Fibroblast of skin of left biceps (primary cell): ENCODE measurements around the gene CLEC3B.
"Not testable (repeated sequence)": the region's sequence is repeated elsewhere in the genome, so short reads cannot be mapped to it uniquely, and the experiment has no call there.

ENCODE experiments used
- DNase-seq, 2 experiments: peaks; one replicate each; pipeline ENCODE4 v3.0.0-alpha.2; 2013; ENCODE audit warnings: low read depth in 2 of 2

The CLEC3B gene, protein sequence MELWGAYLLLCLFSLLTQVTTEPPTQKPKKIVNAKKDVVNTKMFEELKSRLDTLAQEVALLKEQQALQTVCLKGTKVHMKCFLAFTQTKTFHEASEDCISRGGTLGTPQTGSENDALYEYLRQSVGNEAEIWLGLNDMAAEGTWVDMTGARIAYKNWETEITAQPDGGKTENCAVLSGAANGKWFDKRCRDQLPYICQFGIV

DNA sequence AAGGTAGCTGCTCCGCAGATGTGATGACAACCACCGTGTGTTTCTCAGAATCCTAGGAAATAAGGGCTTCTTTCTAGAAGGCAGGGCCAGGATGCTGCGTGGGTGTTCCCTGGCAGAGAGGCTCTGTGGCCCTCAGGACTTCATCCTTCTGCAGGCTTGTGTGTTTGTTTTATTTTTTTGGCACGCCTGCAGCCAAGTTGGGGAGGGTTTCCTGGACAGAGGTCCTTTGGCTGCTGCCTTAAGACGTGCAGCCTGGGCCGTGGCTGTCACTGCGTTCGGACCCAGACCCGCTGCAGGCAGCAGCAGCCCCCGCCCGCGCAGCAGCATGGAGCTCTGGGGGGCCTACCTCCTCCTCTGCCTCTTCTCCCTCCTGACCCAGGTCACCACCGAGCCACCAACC, at the start of gene CLEC3B:
Gene CLEC3B, plus strand, starts transcription at position 266 of the 400 bp plus-strand sequence. Its CDS starts 60 bp downstream, at position 326.
- DNase-seq, result no peak

DNA sequence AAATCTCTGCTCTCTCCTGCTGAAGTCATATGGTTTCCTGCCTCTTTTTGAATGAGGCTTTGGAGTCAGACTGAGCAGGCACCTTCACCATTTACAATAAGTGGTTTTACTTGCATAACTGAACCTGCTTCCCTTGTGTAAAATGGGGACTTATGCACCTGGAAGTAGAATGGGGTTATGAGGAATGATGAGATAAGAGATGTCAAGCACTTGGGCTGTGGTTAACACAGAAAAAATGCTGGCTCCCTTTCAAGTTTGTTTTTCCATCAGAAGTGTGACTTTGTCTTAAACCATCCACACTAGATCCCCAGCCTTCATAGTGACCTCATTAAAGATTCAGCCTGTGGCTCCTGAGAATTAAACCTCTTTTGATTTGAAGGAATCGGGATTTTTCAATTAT, 44.9 kb upstream of the CLEC3B start:
- DNase-seq, result no peak

GRCh38 chr3:44981751-44982150, 44.4 kb upstream of the CLEC3B start:
- no peak for DNase-seq

DNA sequence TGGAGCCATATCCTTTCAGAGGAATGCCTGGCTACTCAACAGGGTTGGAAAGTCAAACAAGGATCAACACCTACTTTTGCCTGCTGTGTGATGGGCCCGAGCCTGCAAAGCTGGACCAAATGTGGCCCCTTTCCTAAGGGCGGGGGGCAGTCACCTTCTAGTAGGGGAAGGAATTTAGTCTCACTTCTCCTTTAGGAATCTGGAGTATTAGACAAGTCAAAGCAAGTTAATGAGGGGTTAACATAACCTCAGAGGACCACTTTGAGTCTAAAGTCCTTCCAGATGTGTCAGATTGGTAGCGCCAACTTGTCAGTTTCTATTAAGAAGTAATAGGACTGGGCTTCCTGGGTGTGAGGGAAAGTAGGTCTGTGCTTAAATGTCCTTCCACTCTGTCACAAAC, 43.3 kb upstream of the CLEC3B start:
- DNase-seq, result no peak

GRCh38 chr3:44983484-44983941, 42.6 kb upstream of the CLEC3B start:
- DNase-seq, result no peak

DNA sequence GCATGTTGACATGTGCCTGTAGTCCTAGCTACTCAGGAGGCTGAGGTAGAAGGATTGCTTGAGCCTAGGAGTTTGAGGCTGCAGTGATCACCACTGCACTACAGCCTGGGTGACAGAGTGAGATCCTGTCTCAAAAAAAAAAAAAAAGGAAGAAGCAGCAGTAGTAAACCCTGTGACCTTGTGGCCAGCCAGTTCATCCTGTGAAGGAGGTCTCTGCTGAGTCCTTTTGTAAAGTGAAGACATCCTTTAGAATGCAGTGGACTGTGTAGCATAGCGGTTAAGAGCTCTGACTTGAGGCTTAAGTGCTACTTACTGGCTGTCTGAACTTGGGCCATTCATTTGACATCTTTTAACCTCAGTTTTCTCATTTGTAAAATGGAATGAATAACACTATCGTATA, 41.8 kb upstream of the CLEC3B start:
- DNase-seq, result no peak

DNA sequence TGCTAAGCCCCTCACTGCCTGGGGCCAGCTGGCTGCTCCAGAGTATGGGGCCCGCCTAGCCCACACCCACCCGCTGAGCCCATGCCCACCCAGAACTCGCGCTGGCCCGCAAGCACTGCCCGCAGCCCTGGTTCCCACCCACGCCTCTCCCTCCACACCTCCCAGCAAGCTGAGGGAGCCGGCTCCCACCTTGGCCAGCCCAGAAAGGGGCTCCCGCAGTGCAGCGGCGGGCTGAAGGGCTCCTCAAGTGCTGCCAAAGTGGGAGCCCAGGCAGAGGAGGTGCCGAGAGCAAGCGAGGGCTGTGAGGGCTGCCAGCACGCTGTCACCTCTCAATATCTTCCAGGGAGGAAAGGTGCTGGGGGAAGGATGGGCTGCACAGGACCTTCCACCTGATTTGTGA, 39.8 kb upstream of the CLEC3B start:
- not testable (repeated sequence) for DNase-seq

DNA sequence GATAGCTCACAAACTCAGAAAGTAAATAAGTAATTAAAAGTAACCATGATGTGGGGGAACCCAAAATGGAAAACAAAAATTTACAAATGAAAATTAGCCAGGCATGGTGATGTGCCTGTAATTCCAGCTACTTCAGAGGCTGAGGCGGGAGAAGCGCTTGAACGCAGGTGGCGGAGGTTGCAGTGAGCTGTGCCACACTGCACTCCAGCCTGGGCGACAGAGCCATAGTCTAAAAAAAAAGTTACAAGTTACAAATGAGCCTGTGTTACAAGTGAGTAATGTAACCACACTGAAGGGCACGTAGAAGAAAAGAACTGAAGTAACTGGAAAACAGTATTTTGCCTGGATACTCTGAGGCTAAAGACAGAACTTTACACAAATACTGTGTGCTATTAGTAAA, 38.8 kb upstream of the CLEC3B start:
- no peak for DNase-seq

GRCh38 chr3:44988073-44988472, 38.0 kb upstream of the CLEC3B start:
- no peak for DNase-seq

DNA sequence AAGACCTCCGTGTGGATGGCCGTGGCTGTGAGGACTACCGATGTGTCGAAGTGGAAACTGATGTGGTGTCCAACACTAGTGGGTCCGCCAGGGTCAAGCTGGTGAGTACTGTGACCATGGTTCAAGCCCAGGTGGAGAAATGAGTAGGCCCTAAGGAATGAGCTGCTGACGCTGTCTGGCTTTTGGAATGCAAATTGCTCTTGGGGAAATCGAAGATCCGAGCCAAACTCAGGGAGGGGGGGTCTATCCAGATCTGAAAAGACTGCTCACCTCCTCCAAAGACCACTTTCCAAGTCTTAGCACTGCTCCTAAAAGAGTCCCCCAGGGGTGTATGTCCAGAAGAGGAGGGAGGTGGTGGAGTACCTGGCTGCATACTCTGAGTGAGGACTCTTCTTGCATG, 37.0 kb upstream of the CLEC3B start:
- no peak for DNase-seq

- no peak for DNase-seq
Observed at GRCh38 chr3:44989636-44990373, 36.3 kb upstream of the CLEC3B start.

- DNase-seq, result no peak
Observed at GRCh38 chr3:44991326-44991725, 34.8 kb upstream of the CLEC3B start.

GRCh38 chr3:44992555-44993470, 33.3 kb upstream of the CLEC3B start:
- DNase-seq, result no peak

DNA sequence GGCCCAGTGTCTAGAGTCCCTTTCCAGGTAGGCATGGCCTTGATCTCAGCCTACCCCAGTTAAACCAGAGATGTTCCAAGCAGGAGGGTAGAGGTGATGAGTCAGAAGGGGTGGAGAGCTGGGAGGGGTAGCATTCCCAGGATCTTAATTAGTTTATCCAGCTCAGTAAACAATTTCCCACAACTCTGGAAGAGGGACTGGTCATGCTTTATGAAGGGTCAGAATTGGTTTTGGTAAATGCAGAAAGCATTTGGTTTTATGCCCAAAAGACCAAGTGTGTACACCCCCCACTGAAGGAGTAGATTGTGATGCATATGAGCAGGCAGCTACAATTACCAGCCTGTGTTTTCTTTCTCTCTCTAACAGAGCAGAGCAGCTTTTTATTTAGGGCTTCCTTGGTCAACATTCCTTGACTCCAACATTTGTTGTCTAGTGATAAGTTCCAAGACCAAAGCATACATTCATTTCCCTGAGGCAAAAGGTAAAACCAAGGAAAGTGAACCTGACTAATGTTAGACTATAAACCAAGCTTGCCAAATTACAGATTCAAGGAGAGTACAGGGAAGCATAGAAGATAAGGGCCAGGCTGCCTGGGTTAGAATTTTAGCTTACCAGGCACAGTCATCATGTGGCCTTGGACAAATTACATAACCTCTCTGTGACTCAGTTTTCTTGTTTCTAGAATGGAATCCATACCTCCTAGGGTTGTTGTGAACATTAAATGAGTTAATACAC, 32.5 kb upstream of the CLEC3B start:
- DNase-seq, result no peak

- peak in 1 of 2 experiments; percentile 49 for DNase-seq
Observed at GRCh38 chr3:44995142-44995770, 30.8 kb upstream of the CLEC3B start.

- DNase-seq, result no peak
Observed at GRCh38 chr3:44996556-44996969, 29.5 kb upstream of the CLEC3B start.

GRCh38 chr3:44999782-45000181, 26.3 kb upstream of the CLEC3B start:
- DNase-seq, result no peak

DNA sequence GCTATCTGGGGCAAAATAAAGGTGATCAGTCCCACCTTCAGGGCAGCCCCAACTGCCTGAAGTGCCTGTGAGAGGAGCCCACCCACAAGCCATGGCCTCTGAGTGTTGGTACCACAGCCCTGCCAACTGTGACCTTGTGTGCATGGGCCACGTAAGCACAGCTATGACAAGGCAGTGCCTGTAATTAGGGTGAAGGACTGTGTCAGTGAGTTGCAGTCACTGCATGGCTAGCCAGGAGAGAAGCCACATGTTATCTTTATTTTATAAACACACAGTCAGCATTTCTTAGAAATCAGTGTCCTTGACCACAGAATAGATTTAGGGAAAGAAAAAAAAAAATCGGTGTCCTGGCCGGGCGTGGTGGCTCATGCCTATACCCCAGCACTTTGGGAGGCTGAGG, 25.3 kb upstream of the CLEC3B start:
- DNase-seq, result no peak

DNA sequence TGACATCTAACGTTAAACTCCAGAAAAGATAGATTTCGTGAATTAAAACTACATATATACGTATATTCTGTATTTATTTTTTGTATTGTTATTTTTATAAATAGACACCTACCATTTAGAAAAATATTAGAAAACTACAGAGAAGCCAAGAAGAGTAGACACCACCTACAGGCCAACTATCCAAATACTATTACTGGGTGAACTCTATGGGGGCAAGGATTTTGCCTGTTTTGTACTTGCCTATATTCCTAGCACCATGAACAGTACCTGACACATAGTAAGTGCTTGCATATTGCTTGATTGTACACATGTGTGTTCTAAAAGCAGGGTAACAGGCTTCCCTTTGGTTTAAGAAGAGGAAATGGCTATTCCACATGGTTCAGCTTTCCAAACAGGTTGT, 24.4 kb upstream of the CLEC3B start:
- no peak for DNase-seq

GRCh38 chr3:45002139-45002660, 23.9 kb upstream of the CLEC3B start:
- DNase-seq, result no peak

DNA sequence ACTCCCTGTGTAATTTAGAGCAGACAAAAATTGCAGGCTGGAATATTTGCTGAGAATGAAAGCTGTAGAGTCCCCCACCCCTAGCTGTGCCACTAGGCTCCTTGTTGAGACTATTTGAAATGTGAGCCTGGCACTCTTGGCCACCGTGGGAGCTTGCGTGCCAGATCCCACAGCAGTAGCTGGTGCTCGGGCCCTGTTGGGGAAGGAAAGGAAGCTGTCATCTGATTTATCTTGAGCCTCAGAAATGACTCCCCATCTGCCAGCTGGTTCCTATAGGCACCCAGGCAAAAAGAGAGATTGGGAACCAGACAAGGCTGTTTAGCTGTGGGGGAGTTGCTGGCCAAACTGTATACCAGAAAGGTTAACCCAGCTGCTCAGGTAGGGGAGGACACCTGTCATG, 23.4 kb upstream of the CLEC3B start:
- no peak for DNase-seq
